A549 (cell line): ENCODE results near the gene RAB3IL1. TPM values are rescaled to one million over a fixed set of nuclear protein-coding genes. Genes with fewer than 3 reads are reported as not detected.

ENCODE experiments used
- ATAC-seq, 2 experiments: fragments of 200-7000 bp in 1 of 2; fragments of >200 bp in 1 of 2; cut with Nextera tagmentation in 1 of 2; cut with Tn5 transposase in 1 of 2; 3 replicates each; pipeline versions ENCODE4 v1.8.0 to v1.9.1; 2018 to 2020; ENCODE audit warnings: mild to moderate bottlenecking in 1 of 2, moderate library complexity in 1 of 2
- CTCF ChIA-PET: fragments of 300-600 bp; sonication (Branson Sonifier 250); formaldehyde crosslinking; extraction: SDS; loops from one replicate; lab custom pipeline; 2021; ENCODE audit warnings: antibody characterized with exemption, inconsistent platforms; lab: Yijun Ruan, JAX
- POLR2A ChIA-PET: fragments of 350-600 bp; formaldehyde crosslinking; extraction: SDS; loops from one replicate; lab custom pipeline; 2021; ENCODE audit warnings: antibody characterized with exemption, inconsistent platforms; lab: Yijun Ruan, JAX
- DNase-seq, 2 experiments: peaks; one replicate each; pipeline versions ENCODE4 v3.0.0 to v3.0.0-alpha.2; 2011 to 2016; ENCODE audit warnings: low read depth in 1 of 2, low spot score in 1 of 2
- FAIRE-seq: peaks from 2 replicates; lab custom pipeline; 2011; peaks lifted over from hg19 to GRCh38; lab: Jason Lieb, UNC
- H3K27ac ChIP-seq, 2 experiments: fragments of >200 bp; sonication (Bioruptor Twin); formaldehyde crosslinking; 3 replicates each; pipeline ENCODE4 v1.5.1; 2016 to 2017
- H3K4me1 ChIP-seq: fragments of >200 bp; sonication (Bioruptor Twin); formaldehyde crosslinking; 3 replicates; pipeline ENCODE4 v1.6.1; 2016
- H3K4me2 ChIP-seq: fragments of >200 bp; sonication (Bioruptor Twin); formaldehyde crosslinking; 3 replicates; pipeline ENCODE4 v1.6.1; 2016
- H3K4me3 ChIP-seq: fragments of >200 bp; sonication (Bioruptor Twin); formaldehyde crosslinking; 3 replicates; pipeline ENCODE4 v1.5.1; 2016
- H3K9me3 ChIP-seq: fragments of >200 bp; sonication (Bioruptor Twin); formaldehyde crosslinking; 3 replicates; pipeline ENCODE4 v1.6.1; 2016
- ATOH8 ChIP-seq: fragments of 250-450 bp; sonication (Bioruptor Pico); IDR thresholded peaks from 2 replicates; pipeline ENCODE4 v1.5.0; 2020; ENCODE audit warnings: low read depth, mild to moderate bottlenecking, moderate library complexity
- BCL3 ChIP-seq: fragments of >200 bp; sonication (Bioruptor Twin); formaldehyde crosslinking; IDR thresholded peaks from 3 replicates; pipeline ENCODE4 v1.6.1; 2016
- BHLHE40 ChIP-seq: IDR thresholded peaks from 2 replicates; pipeline ENCODE4 v1.6.1; 2012; ENCODE audit warnings: low read depth, low read length, inconsistent platforms
- CEBPB ChIP-seq, 2 experiments: fragments of >200 bp in 1 of 2; sonication (Bioruptor Twin) in 1 of 2; formaldehyde crosslinking in 1 of 2; IDR thresholded peaks; 2 replicates each; pipeline ENCODE4 v1.6.1; 2012 to 2016
- CHD2 ChIP-seq: fragments of 150-350 bp; IDR thresholded peaks from 2 replicates; pipeline ENCODE4 v1.6.1; 2014; ENCODE audit warnings: low read length; ENCODE audit not compliant: partially characterized antibody
- CTCF ChIP-seq: fragments of >200 bp; sonication (Bioruptor Twin); formaldehyde crosslinking; IDR thresholded peaks from 3 replicates; pipeline ENCODE4 v1.5.1; 2016
- EP300 ChIP-seq, 2 experiments: fragments of >200 bp; sonication (Bioruptor Twin); formaldehyde crosslinking; IDR thresholded peaks; 2 replicates in 1 of 2; 3 replicates in 1 of 2; pipeline ENCODE4 v1.6.1; 2016 to 2017
- FOSB ChIP-seq: fragments of 250-450 bp; sonication (Bioruptor Pico); IDR thresholded peaks from 2 replicates; pipeline ENCODE4 v1.5.0; 2020; ENCODE audit warnings: mild to moderate bottlenecking, moderate library complexity
- GATA3 ChIP-seq: IDR thresholded peaks from 2 replicates; pipeline ENCODE4 v1.6.1; 2012; ENCODE audit warnings: borderline replicate concordance
- HDAC2 ChIP-seq: fragments of 200-600 bp; sonication (generic); IDR thresholded peaks from 2 replicates; pipeline ENCODE4 v1.6.1; 2016
- HOXB13 ChIP-seq: fragments of 250-450 bp; sonication (Bioruptor Pico); IDR thresholded peaks from 2 replicates; pipeline ENCODE4 v1.5.0; 2020; ENCODE audit warnings: low read depth, mild to moderate bottlenecking, moderate library complexity
- HOXB5 ChIP-seq: fragments of 250-450 bp; sonication (Bioruptor Pico); IDR thresholded peaks from 2 replicates; pipeline ENCODE4 v1.5.0; 2020; ENCODE audit warnings: mild to moderate bottlenecking, moderate library complexity
- JUN ChIP-seq, 2 experiments: fragments of >200 bp; sonication (Bioruptor Twin); formaldehyde crosslinking; IDR thresholded peaks; 2 replicates in 1 of 2; 3 replicates in 1 of 2; pipeline ENCODE4 v1.6.1; 2016 to 2017
- JUNB ChIP-seq: fragments of >200 bp; sonication (Bioruptor Twin); formaldehyde crosslinking; IDR thresholded peaks from 2 replicates; pipeline ENCODE4 v1.6.1; 2016
- NFE2L2 ChIP-seq: fragments of 150-350 bp; conservative IDR thresholded peaks from 2 replicates; pipeline ENCODE4 v1.6.1; 2014; ENCODE audit warnings: low read length
- NPAS2 ChIP-seq: fragments of 250-450 bp; sonication (Bioruptor Pico); IDR thresholded peaks from 2 replicates; pipeline ENCODE4 v1.8.0; 2022; ENCODE audit warnings: mild to moderate bottlenecking, moderate library complexity, borderline replicate concordance
- NR3C1 ChIP-seq: fragments of >200 bp; sonication (Bioruptor Twin); formaldehyde crosslinking; IDR thresholded peaks from 3 replicates; pipeline ENCODE4 v1.6.1; 2017
- PHF8 ChIP-seq: fragments of 200-600 bp; sonication (generic); IDR thresholded peaks from 2 replicates; pipeline ENCODE4 v1.6.1; 2016; ENCODE audit warnings: low read depth, mild to moderate bottlenecking, antibody characterized with exemption, moderate library complexity, borderline replicate concordance
- RCOR1 ChIP-seq: fragments of 150-350 bp; IDR thresholded peaks from 2 replicates; pipeline ENCODE4 v1.6.1; 2014; ENCODE audit warnings: antibody characterized with exemption, low read length, low read depth
- SREBF2 ChIP-seq: fragments of 450-650 bp; IDR thresholded peaks from 2 replicates; pipeline ENCODE4 v1.6.1; 2014; ENCODE audit warnings: mild to moderate bottlenecking, moderate library complexity
- USF2 ChIP-seq: fragments of 450-650 bp; IDR thresholded peaks from 2 replicates; pipeline ENCODE4 v1.6.1; 2014; ENCODE audit warnings: antibody characterized with exemption
- ZFP36 ChIP-seq: fragments of 450-650 bp; IDR thresholded peaks from 2 replicates; pipeline ENCODE4 v1.6.1; 2014; ENCODE audit warnings: borderline replicate concordance; ENCODE audit not compliant: partially characterized antibody
- ZNF302 ChIP-seq: fragments of 250-450 bp; sonication (Bioruptor Pico); IDR thresholded peaks from 2 replicates; pipeline ENCODE4 v1.9.0; 2021; ENCODE audit warnings: inconsistent platforms, mild to moderate bottlenecking, moderate library complexity
- WGBS: methylation state at CpG from one replicate; pipeline ENCODE4 v1.1.6; 2017; ENCODE audit errors: missing lambda C conversion rate; 5-methylcytosine and 5-hydroxymethylcytosine counted together
- polyA plus RNA-seq, 4 experiments: library from polyadenylated mRNA; depleted of rRNA in 3 of 4; stranded (reverse); fragments of >200 nt; fragmentation: RNase III in 1 of 4; extraction: RNeasy Plus Mini Kit Qiagen cat#74134 plus additional on column Dnase treatment in 1 of 4; gene quantifications; 2 replicates in 3 of 4; 3 replicates in 1 of 4; pipeline ENCODE4 v1.2.3, GENCODE V29; 2011 to 2017

Gene RAB3IL1
- polyA plus RNA-seq, 2 of the 4 experiments (the other 2 are of a cell fraction) = 5.8 to 6.2 TPM

GRCh38 chr11:61904539-61905048, 12.8 kb downstream of the RAB3IL1 start:
- no peaks in the 10 kb centered on the region for H3K9me3 ChIP-seq
- no peaks in the 10 kb centered on the region for H3K4me1 ChIP-seq
- no peak overlapping the region for H3K27ac ChIP-seq
- CTCF ChIA-PET = interaction anchor here (0.8 to 19.8 kb wide), 12 partner anchors 9 to 202 kb away, joined by 3 to 565 read pairs (median 4); partner anchors contain the start of gene BEST1
- FAIRE-seq (no peak), DNase-seq (no peak), ATAC-seq (no peak)
- TF ChIP-seq CTCF (no peak), BCL3 (no peak), NFE2L2 (no peak), ZNF302 (CRISPR knock-in tag) (no peak), EP300 (IDR thresholded peaks at IDR 0.05) (no peak), PHF8 (no peak), RCOR1 (no peak), JUNB (no peak), ATOH8 (CRISPR knock-in tag) (no peak), USF2 (no peak), SREBF2 (no peak), NPAS2 (CRISPR knock-in tag) (no peak), CHD2 (no peak), HOXB13 (CRISPR knock-in tag) (no peak), HOXB5 (CRISPR knock-in tag) (no peak), GATA3 (no peak), FOSB (CRISPR knock-in tag) (no peak), ZFP36 (no peak), HDAC2 (no peak)
- TF ChIP-seq, all 56 proteins: peak for 0
- Histone ChIP-seq H3K4me2 (no peak overlapping the region), H3K4me3 (no peak overlapping the region)
- WGBS = 79% methylated on average over 15 of the region's 19 CpGs
- POLR2A ChIA-PET = no interaction called here

- ATAC-seq (no peak), FAIRE-seq (no peak), DNase-seq (no peak)
- no peak for TF ChIP-seq BHLHE40
- no peak for TF ChIP-seq NR3C1
- no peak for TF ChIP-seq JUN (IDR thresholded peaks at IDR 0.05)
- no peak for TF ChIP-seq BCL3
- no peak for TF ChIP-seq CEBPB (IDR thresholded peaks at IDR 0.05)
- CTCF ChIA-PET = interaction anchor here (0.9 to 19.8 kb wide), 14 partner anchors 8 to 203 kb away, joined by 3 to 565 read pairs (median 4); partner anchors contain the start of genes BEST1 and RAB3IL1
- Histone ChIP-seq H3K4me2 (no peak overlapping the region), H3K9me3 (no peaks in the 10 kb centered on the region), H3K27ac (no peak overlapping the region), H3K4me3 (no peak overlapping the region), H3K4me1 (peaks cover 6% of the 10 kb centered on the region)
- POLR2A ChIA-PET = no interaction called here
- 81% methylated on average over 3 of the region's 3 CpGs for WGBS
Observed at GRCh38 chr11:61903845-61904244, 13.5 kb downstream of the RAB3IL1 start.
